B cell (primary cell): ENCODE data around the gene TWF2. TPM values are rescaled to one million over a fixed set of nuclear protein-coding genes. Genes with fewer than 3 reads are reported as not detected.

Experiments
- ATAC-seq: fragments of 200-7000 bp; cut with Tn5 transposase; one replicate; pipeline ENCODE4 v1.10.0; 2021; ENCODE audit warnings: low read depth, mild to moderate bottlenecking, moderate number of reproducible peaks, moderate library complexity
- CTCF ChIA-PET: fragments of 350-600 bp; sonication (Branson Sonifier 250); formaldehyde crosslinking; loops from one replicate; lab custom pipeline; 2021; ENCODE audit warnings: antibody characterized with exemption, inconsistent platforms; lab: Charles Lee
- POLR2A ChIA-PET: fragments of 350-600 bp; sonication (Branson Sonifier 250); formaldehyde crosslinking; loops from one replicate; lab custom pipeline; 2021; ENCODE audit warnings: antibody characterized with exemption; lab: Charles Lee
- DNase-seq: peaks from one replicate; pipeline ENCODE4 v3.0.0; 2013
- H2AFZ ChIP-seq: 2 replicates; pipeline ENCODE4 v1.6.1; 2012; ENCODE audit warnings: mild to moderate bottlenecking, low read depth, low read length; ENCODE audit not compliant: insufficient read depth, poor library complexity, severe bottlenecking
- H3K27ac ChIP-seq, 2 donors: 1 replicate in 1 of 2; 2 replicates in 1 of 2; pipeline ENCODE4 v1.5.1; 2012 to 2013; ENCODE audit warnings: low read length in 2 of 2, mild to moderate bottlenecking in 2 of 2, moderate library complexity in 1 of 2
- H3K27me3 ChIP-seq, 4 experiments: fragments of 200-600 bp in 1 of 4; sonication (generic) in 1 of 4; replicated peaks in 1 of 4; 1 replicate in 2 of 4; 2 replicates in 2 of 4; pipeline versions ENCODE4 v1.6.1 to v1.7.0; 2013 to 2016; ENCODE audit warnings: low read length in 3 of 4, mild to moderate bottlenecking in 2 of 4, mixed read lengths in 1 of 4, moderate library complexity in 1 of 4; ENCODE audit not compliant: insufficient read depth in 4 of 4, control insufficient read depth in 3 of 4; ENCODE audit errors: control extremely low read depth in 1 of 4
- H3K36me3 ChIP-seq, 2 experiments: replicated peaks in 1 of 2; 1 replicate in 1 of 2; 2 replicates in 1 of 2; pipeline versions ENCODE4 v1.6.1 to v1.7.1; 2013; ENCODE audit warnings: low read length in 1 of 2; ENCODE audit not compliant: insufficient read depth in 2 of 2, control insufficient read depth in 1 of 2; ENCODE audit errors: control extremely low read depth in 1 of 2, extremely low read depth in 1 of 2
- H3K4me1 ChIP-seq, 2 donors: fragments of 200-600 bp in 1 of 2; sonication (generic) in 1 of 2; 1 replicate in 1 of 2; 2 replicates in 1 of 2; pipeline versions ENCODE4 v1.5.1 to v1.6.1; 2013 to 2017; ENCODE audit warnings: low read length in 2 of 2; ENCODE audit not compliant: control insufficient read depth in 2 of 2, insufficient read depth in 2 of 2
- H3K4me2 ChIP-seq: replicated peaks from 2 replicates; pipeline ENCODE3; 2012; ENCODE audit warnings: mild to moderate bottlenecking, low read depth, low read length; ENCODE audit not compliant: poor library complexity, severe bottlenecking
- H3K4me3 ChIP-seq, 5 experiments: fragments of 200-600 bp in 1 of 5; sonication (generic) in 1 of 5; 1 replicate in 3 of 5; 2 replicates in 2 of 5; pipeline versions ENCODE4 v1.5.1 to v1.7.0; 2011 to 2016; ENCODE audit warnings: low read length in 4 of 5, mild to moderate bottlenecking in 4 of 5, low read depth in 2 of 5, control low read depth in 1 of 5, moderate library complexity in 1 of 5; ENCODE audit not compliant: insufficient read depth in 1 of 5; ENCODE audit errors: control extremely low read depth in 1 of 5, extremely low read depth in 1 of 5
- H3K79me2 ChIP-seq: fragments of 200-600 bp; sonication (generic); one replicate; pipeline ENCODE4 v1.6.0; 2016; ENCODE audit warnings: low read length; ENCODE audit not compliant: control insufficient read depth, insufficient read depth
- H3K9ac ChIP-seq: fragments of 200-600 bp; sonication (generic); 2 replicates; pipeline ENCODE4 v1.6.1; 2017; ENCODE audit warnings: mild to moderate bottlenecking, low read length, moderate library complexity
- H3K9me3 ChIP-seq, 3 donors: one replicate each; pipeline versions ENCODE4 v1.6.1 to v1.7.1; 2013; ENCODE audit warnings: low read length in 2 of 3; ENCODE audit not compliant: control insufficient read depth in 2 of 3, insufficient read depth in 1 of 3; ENCODE audit errors: control extremely low read depth in 1 of 3
- H4K20me1 ChIP-seq: 2 replicates; pipeline ENCODE4 v1.6.0; 2012; ENCODE audit warnings: mild to moderate bottlenecking, low read length; ENCODE audit not compliant: insufficient read depth, control insufficient read depth, poor library complexity, severe bottlenecking
- H3K27ac Mint-ChIP-seq: one replicate; pipeline ENCODE4 v1.8.0; 2021; ENCODE audit warnings: mixed read lengths
- H3K27me3 Mint-ChIP-seq: one replicate; pipeline ENCODE4 v1.8.0; 2021; ENCODE audit warnings: mixed read lengths
- H3K4me1 Mint-ChIP-seq: one replicate; pipeline ENCODE4 v1.8.0; 2021; ENCODE audit warnings: mixed read lengths
- H3K4me3 Mint-ChIP-seq: one replicate; pipeline ENCODE4 v1.8.0; 2021; ENCODE audit warnings: mixed read lengths
- H3K9me3 Mint-ChIP-seq: one replicate; pipeline ENCODE4 v1.8.0; 2022; ENCODE audit warnings: mixed read lengths; ENCODE audit not compliant: insufficient read depth
- EZH2 ChIP-seq: IDR thresholded peaks from 2 replicates; pipeline ENCODE4 v1.6.1; 2012; ENCODE audit warnings: borderline replicate concordance, low read depth, mild to moderate bottlenecking, moderate library complexity, low read length; ENCODE audit not compliant: insufficient read depth, poor library complexity, severe bottlenecking
- WGBS: methylation state at CpG from one replicate; pipeline ENCODE4 v1.1.5; 2013; ENCODE audit warnings: missing lambda C conversion rate; ENCODE audit not compliant: insufficient coverage; 5-methylcytosine and 5-hydroxymethylcytosine counted together
- intact Hi-C: fragments of 100-400 bp; cut with micrococcal nuclease; formaldehyde crosslinking; loops from one replicate; pipeline ENCODE4 v1.10.0; 2022
- polyA plus RNA-seq: library from polyadenylated mRNA; depleted of rRNA; stranded (reverse); fragments of >200 nt; gene quantifications from 2 replicates; pipeline ENCODE4 v1.2.3, GENCODE V29; 2012
- total RNA-seq, 2 donors: library from RNA; stranded (reverse); fragments of 120-200 nt in 1 of 2; gene quantifications; 1 replicate in 1 of 2; 2 replicates in 1 of 2; pipeline versions ENCODE4 v1.2.3 to v1.2.4, GENCODE V29; 2013 to 2022
- TF ChIP-seq, protein P1 (sequence below): fragments of 200-600 bp; IDR thresholded peaks from one replicate; pipeline ENCODE4 v1.8.0; 2022; ENCODE audit warnings: antibody characterized with exemption, mild to moderate bottlenecking

The TWF2 gene
- total and polyA plus RNA-seq, 2 donors (not counting 1 experiment from before 2014, with no cell fraction given): 60.3 to 88.2 TPM

- H3K27ac Mint-ChIP-seq: no peak overlapping the region
- H3K4me1 ChIP-seq: peaks cover 4 to 10% of the 10 kb centered on the region in 2 donors
- H3K9me3 Mint-ChIP-seq: no peaks in the 10 kb centered on the region
- H3K9me3 ChIP-seq: no peaks in the 10 kb centered on the region
- H3K27ac ChIP-seq: no peak overlapping the region
- H3K4me2 ChIP-seq: no peak overlapping the region
- H3K79me2 ChIP-seq: peaks cover 6% of the 10 kb centered on the region
- no peak overlapping the region for H3K9ac ChIP-seq
- no peaks in the 10 kb centered on the region for H4K20me1 ChIP-seq
- no peak overlapping the region for H3K4me3 ChIP-seq
- DNase-seq (no peak), ATAC-seq (no peak)
- CTCF ChIA-PET: interaction anchor here (0.9 to 2.4 kb wide), 3 partner anchors 16 to 135 kb away, joined by 3 to 8 read pairs (median 5); partner anchors contain the start of gene TLR9
- no peak overlapping the region for H2AFZ ChIP-seq
- H3K27me3 Mint-ChIP-seq: no peaks in the 10 kb centered on the region
- no peaks in the 10 kb centered on the region for H3K27me3 ChIP-seq
- peaks cover 18 to 67% of the 10 kb centered on the region in 2 experiments for H3K36me3 ChIP-seq
- intact Hi-C loops: no loop called here
- POLR2A ChIA-PET: interaction anchor here (0.8 kb wide), 1 partner anchor 32 kb away, joined by 3 read pairs; no protein-coding TSS in a partner anchor
- WGBS: 93% methylated on average over 3 of the region's 10 CpGs
- H3K4me3 Mint-ChIP-seq: no peak overlapping the region
- TF ChIP-seq, protein P1, sequence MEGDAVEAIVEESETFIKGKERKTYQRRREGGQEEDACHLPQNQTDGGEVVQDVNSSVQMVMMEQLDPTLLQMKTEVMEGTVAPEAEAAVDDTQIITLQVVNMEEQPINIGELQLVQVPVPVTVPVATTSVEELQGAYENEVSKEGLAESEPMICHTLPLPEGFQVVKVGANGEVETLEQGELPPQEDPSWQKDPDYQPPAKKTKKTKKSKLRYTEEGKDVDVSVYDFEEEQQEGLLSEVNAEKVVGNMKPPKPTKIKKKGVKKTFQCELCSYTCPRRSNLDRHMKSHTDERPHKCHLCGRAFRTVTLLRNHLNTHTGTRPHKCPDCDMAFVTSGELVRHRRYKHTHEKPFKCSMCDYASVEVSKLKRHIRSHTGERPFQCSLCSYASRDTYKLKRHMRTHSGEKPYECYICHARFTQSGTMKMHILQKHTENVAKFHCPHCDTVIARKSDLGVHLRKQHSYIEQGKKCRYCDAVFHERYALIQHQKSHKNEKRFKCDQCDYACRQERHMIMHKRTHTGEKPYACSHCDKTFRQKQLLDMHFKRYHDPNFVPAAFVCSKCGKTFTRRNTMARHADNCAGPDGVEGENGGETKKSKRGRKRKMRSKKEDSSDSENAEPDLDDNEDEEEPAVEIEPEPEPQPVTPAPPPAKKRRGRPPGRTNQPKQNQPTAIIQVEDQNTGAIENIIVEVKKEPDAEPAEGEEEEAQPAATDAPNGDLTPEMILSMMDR: no peak
- no peak for TF ChIP-seq EZH2
- H3K4me1 Mint-ChIP-seq: peaks cover 18% of the 10 kb centered on the region
These were observed 34.5 kb downstream of the TWF2 start for GRCh38 chr3:52204337-52205073.

DNA sequence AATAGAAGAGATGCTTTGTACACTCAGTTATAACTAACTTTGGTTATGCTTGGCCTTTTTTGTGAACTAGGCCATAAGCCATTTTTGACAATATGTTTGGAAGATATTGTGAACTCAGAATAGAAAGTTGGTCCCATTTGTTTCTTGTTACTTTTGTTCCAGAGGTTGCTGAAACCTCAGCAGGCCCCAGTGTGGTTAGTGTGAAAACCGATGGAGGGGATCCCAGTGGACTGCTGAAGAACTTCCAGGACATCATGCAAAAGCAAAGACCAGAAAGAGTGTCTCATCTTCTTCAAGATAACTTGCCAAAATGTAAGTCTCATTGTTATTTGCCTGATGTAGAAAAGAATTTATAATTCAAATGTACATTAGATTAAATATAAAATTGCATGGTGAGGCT, 35.3 kb downstream of the TWF2 start:
- Histone ChIP-seq H4K20me1 (no peaks in the 10 kb centered on the region), H3K27me3 (no peaks in the 10 kb centered on the region), H3K9ac (no peak overlapping the region), H3K4me2 (no peak overlapping the region), H3K36me3 (peaks cover 18 to 64% of the 10 kb centered on the region in 2 experiments), H3K4me3 (no peak overlapping the region), H3K4me1 (peaks cover 11 to 18% of the 10 kb centered on the region in 2 donors), H2AFZ (no peak overlapping the region), H3K79me2 (peaks cover 14% of the 10 kb centered on the region), H3K9me3 (no peaks in the 10 kb centered on the region), H3K27ac (no peak overlapping the region)
- H3K27ac Mint-ChIP-seq: no peak overlapping the region
- H3K4me3 Mint-ChIP-seq: no peak overlapping the region
- peaks cover 26% of the 10 kb centered on the region for H3K4me1 Mint-ChIP-seq
- DNase-seq (no peak), ATAC-seq (no peak)
- intact Hi-C loops: no loop called here
- ChIA-PET CTCF (interaction anchor here (2.4 kb wide), 1 partner anchor 136 kb away, joined by 8 read pairs; no protein-coding TSS in a partner anchor), POLR2A (interaction anchor here (0.9 kb wide), 1 partner anchor 11 kb away, joined by 4 read pairs; no protein-coding TSS in a partner anchor)
- no peaks in the 10 kb centered on the region for H3K27me3 Mint-ChIP-seq
- WGBS: no CpG with 5 or more reads among the region's 1 CpG
- TF ChIP-seq EZH2: no peak
- TF ChIP-seq, protein P1: no peak
- no peaks in the 10 kb centered on the region for H3K9me3 Mint-ChIP-seq
